ES-I3 (cell line): Measurements from ENCODE around the gene SKAP1.
"Not testable (repeated sequence)": the region's sequence is repeated elsewhere in the genome, so short reads cannot be mapped to it uniquely, and the experiment has no call there.

ENCODE experiments used
- H3K36me3 ChIP-seq: 2 replicates; pipeline ENCODE4 v1.6.1; 2013; ENCODE audit warnings: mild to moderate bottlenecking, low read length, control low read depth, moderate library complexity; ENCODE audit not compliant: insufficient read depth
- H3K4me1 ChIP-seq: 2 replicates; pipeline ENCODE4 v1.6.1; 2013; ENCODE audit warnings: mild to moderate bottlenecking, control low read depth, low read length; ENCODE audit not compliant: insufficient read depth
- H3K9ac ChIP-seq: 2 replicates; pipeline ENCODE4 v1.6.1; 2013; ENCODE audit warnings: low read depth, mild to moderate bottlenecking, low read length, moderate library complexity
- H3K9me3 ChIP-seq: 2 replicates; pipeline ENCODE4 v1.6.1; 2013; ENCODE audit warnings: mild to moderate bottlenecking, low read length, moderate library complexity; ENCODE audit not compliant: control insufficient read depth, insufficient read depth

Gene SKAP1

DNA sequence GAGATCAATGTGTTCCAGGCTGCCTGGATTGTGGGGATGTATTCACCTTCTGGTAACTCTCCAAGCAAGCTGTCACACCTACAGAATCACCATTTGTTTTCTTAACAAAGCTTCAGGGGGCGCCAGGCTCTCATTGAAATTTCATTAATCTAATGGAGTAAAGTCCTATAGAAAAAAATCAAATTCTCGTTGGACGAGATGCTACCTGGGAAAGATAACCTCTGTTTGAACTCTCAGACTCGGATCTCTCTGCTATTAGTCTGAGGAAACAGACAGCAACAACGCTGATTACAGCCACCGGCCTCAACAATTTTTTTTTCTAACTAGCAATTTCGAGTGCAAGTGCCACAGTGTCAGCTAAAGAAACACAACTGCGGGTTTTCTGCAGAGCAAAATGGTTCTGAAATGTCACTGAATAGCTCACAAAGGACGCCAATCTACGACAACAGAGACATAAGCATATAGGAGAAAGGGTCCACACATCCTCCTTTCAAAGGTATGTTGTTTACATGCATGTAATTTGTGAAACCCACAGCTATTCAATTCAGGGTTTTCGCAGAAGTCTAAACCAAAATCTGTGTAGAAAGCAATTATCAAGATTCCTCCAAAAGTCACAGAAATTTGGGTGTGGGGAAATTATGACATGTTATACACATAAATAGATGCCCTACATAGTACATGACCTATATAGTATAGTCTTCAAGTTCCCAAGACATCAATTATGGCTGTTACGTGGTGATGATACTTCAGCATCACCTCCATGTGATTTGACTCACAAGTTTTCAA, 135.8 kb downstream of the SKAP1 start:
- no peak overlapping the region for H3K9ac ChIP-seq

DNA sequence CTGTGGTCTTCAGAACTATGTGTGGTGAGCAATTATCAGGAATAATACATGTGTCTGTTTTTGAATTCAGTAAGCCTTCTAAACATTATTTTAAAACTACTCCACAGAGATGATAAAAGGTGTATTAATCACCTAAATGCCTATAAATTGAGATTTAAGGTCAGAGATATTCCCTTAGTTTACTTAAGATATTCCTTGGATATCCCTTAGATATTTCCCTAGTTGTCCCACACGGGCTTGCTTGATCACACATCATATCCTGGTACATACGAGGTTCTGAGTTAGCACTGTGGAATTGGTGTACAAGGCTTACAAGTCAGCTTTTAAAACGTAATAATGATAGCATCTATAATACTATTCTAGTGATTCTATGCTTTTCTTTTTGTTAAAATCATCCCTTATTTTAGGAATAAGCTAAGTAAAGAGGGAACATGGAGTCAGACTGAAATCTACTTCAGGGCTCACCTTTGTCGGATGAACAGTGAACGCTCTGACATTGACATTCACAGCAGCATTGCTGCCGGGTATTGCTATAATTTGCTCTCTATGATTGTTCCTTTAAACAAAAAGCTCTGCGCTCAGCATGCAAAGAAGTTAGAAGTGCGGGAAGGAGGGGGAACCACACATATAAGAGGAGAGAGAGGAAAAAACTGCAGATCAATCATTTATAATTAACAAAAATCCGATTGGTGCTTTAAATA, 136.5 kb downstream of the SKAP1 start:
- Histone ChIP-seq H3K36me3 (no peaks in the 10 kb centered on the region), H3K4me1 (peaks cover 7% of the 10 kb centered on the region; the same call in 1 of the 2 replicates), H3K9me3 (no peaks in the 10 kb centered on the region), H3K9ac (no peak overlapping the region)

More for the DNA sequence above, 135.8 kb downstream of the SKAP1 start:
- H3K36me3 ChIP-seq = no peaks in the 10 kb centered on the region
- H3K4me1 ChIP-seq = peaks cover 7% of the 10 kb centered on the region; the same call in 1 of the 2 replicates
- H3K9me3 ChIP-seq = no peaks in the 10 kb centered on the region

DNA sequence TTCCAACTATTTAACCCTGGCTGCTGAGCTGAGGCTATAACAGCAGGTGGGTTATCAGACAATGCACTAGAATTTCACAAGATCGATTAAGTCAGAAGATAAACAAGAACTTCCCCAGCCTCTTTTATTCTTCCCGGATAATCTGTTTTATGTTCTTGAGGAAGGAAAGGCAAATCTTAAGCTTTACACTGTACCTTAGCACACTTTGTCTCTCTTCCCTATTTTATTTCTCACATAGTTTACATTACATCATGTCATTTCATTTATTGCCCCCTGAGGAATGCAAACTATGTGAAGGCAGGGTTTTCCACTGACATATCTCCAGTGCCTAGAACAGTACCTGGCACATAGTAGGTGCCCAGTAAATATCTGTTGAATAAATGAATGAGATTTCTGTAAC, 139.6 kb downstream of the SKAP1 start:
- no peaks in the 10 kb centered on the region for H3K9me3 ChIP-seq
- no peak overlapping the region for H3K9ac ChIP-seq
- H3K36me3 ChIP-seq = no peaks in the 10 kb centered on the region
- peaks cover 7% of the 10 kb centered on the region; the same call in 1 of the 2 replicates for H3K4me1 ChIP-seq

DNA sequence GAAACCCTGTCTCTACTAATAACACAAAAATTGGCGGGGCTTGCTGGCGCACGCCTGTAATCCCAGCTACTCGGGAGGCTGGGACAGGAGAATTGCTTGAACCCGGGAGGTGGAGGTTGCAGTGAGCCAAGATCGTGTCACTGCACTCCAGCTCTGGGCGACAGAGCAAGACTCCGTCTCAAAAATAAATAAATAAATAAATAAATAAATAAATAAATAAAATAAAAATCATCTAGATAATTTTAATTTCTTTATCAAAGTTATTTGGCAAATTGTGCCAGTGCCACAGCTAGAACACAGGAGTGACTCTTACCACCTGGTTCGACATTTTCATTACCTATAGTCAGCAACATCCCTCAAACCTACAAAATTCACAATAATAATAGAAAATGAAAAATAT, 143.1 kb downstream of the SKAP1 start:
- H3K4me1 ChIP-seq, H3K9ac ChIP-seq, H3K9me3 ChIP-seq: not testable (repeated sequence)

DNA sequence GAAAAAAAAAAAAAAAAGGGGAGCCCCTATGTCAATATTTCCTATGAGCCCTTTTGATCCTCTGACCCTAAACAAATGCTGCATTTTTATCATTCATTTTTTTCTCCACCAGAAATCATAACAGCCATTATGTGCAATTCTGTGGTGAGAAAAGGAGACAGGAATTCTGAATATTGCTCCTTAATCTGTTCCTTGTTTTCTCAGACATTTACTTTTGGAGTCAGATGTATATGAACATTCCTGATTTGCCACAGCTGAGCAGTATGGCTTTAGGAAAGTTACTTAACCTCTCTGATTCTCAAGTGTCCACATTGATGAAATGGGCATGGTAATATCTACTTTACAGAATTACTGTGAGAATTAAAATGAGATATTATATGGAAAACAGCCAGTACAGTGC, 144.4 kb downstream of the SKAP1 start:
- no peak overlapping the region for H3K9ac ChIP-seq
- H3K36me3 ChIP-seq = no peaks in the 10 kb centered on the region
- no peaks in the 10 kb centered on the region for H3K9me3 ChIP-seq
- no peaks in the 10 kb centered on the region for H3K4me1 ChIP-seq

More for the DNA sequence above, 143.1 kb downstream of the SKAP1 start:
- H3K36me3 ChIP-seq = not testable (repeated sequence)

DNA sequence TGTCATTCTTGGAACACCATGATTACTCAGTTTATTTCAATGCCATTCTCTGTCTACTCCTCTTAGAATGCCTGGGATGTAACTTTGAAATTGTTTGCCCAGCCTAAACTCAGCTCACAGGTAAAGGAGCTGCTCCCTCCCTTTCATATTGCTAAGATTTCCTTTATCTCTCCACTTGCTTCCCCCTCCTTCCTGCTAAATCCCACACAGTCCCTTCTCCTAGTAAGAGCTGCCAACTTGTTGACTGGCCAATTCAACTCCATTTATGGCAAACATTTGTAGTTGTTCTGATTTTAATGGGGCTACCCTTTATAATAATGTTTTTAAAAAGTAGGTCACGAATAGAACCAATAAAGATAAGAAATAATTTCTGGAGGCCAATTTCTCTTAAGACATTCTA, 146.1 kb downstream of the SKAP1 start:
- H3K36me3 ChIP-seq = no peaks in the 10 kb centered on the region
- no peaks in the 10 kb centered on the region for H3K4me1 ChIP-seq
- no peak overlapping the region for H3K9ac ChIP-seq
- no peaks in the 10 kb centered on the region for H3K9me3 ChIP-seq

DNA sequence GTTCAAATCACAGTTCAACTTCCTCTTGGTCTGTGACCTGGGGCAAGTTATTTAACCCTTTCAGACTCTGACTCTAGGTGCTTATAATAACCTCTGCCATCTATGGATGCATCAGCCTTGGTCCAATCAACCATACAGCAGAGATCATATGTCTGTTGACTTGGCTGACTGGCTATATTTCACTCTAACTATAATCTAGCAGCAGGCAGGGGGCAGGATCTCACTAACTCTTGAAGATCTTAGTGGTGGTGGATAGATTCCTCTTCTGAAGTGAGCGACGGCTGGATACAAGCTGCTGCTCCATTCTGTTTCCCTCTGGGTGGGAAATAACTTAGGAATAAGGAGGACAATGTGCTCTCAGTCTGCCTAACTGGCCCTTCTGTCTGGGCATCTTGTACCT, 146.6 kb downstream of the SKAP1 start:
- Histone ChIP-seq H3K9ac (no peak overlapping the region), H3K4me1 (no peaks in the 10 kb centered on the region), H3K9me3 (no peaks in the 10 kb centered on the region), H3K36me3 (no peaks in the 10 kb centered on the region)

DNA sequence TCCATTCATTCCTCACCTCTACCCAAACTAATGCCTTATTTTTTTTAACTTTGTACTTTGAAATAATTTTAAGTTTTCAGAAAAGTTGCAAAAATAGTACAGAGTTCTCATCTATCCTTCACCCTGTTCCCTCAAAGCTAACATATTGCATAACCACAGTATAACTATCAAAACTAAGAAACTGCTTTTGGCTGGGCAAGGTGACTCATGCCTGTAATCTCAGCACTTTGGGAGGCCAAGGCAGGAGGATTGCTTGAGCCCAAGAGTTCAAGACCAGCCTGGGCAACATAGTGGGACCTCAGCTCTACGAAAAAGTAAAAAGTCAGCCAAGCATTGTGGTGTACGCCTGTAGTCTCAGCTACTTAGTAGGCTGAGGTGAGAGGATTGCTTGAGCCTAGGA, 147.7 kb downstream of the SKAP1 start:
- Histone ChIP-seq H3K4me1 (no peaks in the 10 kb centered on the region), H3K9me3 (no peaks in the 10 kb centered on the region), H3K36me3 (no peaks in the 10 kb centered on the region), H3K9ac (no peak overlapping the region)

DNA sequence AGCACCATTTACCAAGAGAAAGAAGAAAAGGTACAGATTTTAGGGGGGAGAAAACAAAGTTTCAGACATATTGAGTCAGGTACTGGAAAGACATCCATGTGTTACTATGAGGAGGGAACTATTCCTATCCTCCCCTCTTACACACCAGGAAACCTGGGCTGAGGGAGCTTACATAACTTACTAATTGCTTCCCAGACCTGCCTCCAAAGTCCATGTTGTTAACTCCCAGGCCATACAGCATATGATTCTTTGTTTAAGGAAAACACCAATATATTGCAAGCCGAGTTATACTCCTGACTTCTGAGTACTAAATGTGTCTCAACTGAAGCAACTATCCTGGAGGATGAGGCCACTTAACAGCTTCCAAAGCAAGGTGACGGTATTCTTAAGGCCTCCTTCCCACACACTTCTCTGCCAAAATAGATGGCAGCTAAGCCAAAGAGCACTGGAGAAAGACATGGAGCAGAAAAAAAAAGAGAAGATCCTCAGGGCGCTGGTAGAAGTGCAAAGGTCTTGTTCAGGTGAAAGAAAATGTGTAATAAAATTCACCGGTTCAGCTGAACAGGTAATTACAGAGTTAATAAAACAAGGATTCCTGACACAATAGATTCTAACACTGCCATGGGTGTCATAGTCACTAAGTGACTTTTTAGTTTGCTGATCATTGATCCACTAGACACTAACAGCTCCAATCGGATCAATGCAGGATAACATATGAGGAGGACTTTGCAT, 151.1 kb downstream of the SKAP1 start:
- Histone ChIP-seq H3K9me3 (no peaks in the 10 kb centered on the region), H3K4me1 (no peaks in the 10 kb centered on the region), H3K36me3 (no peaks in the 10 kb centered on the region), H3K9ac (no peak overlapping the region)

DNA sequence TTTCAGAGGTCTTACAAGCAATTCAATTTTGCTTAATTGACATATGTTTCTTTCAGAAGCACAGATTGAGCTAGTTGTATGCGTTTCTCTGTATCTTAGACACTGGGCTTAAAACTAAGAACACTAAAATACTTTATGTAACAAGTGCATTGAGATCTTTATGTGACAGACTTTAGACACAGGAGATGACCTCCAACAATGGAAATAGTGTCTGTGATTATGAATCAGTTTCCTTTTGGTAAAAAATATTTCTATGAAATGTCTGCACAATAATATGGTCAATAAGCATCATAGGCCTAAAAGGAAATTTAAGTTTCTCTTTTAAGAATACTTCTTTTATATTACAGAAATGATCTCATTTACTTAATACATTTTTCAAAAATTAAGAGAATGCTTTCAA, 153.2 kb downstream of the SKAP1 start:
- Histone ChIP-seq H3K9me3 (no peaks in the 10 kb centered on the region), H3K4me1 (no peaks in the 10 kb centered on the region), H3K36me3 (no peaks in the 10 kb centered on the region), H3K9ac (no peak overlapping the region)

DNA sequence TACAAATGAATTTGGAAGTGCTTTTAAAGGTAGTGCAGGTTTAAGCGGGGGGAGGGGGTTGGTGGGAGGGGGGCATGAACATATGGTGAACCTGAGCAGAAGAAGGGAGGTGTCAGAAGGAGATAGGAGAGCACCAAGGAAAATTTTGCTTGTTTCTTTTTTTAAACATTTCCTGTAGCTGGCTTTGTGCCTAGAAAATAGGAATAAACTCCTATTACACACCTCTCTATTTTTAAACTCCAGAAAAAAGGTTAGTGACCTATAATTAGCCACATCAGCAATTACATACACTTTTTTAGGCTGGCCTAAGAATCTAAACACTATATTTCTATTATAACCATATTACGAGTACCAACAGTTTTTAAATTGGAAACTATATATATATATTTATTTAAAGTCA, 159.1 kb downstream of the SKAP1 start:
- H3K9me3 ChIP-seq = no peaks in the 10 kb centered on the region
- H3K36me3 ChIP-seq = no peaks in the 10 kb centered on the region
- H3K9ac ChIP-seq = no peak overlapping the region
- H3K4me1 ChIP-seq = peaks cover 3% of the 10 kb centered on the region

DNA sequence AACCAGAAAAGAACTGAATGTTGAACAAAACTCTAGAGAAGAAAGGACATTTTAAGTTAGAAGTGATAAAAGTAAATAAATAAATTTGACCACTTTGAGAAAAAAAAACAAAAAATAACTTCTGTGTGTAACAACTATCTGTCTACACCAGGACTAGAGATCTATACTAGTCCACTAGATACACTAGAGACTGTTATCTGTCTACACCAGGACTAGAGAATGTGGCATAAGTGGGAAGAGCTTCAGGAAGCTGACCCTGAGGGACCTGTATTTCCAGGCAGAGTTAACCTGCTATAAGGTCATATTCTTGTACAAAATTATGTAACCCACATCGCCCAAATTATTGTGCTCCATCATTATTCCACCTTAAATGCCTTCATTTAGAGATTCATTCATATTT, 160.8 kb downstream of the SKAP1 start:
- peaks cover 6% of the 10 kb centered on the region for H3K4me1 ChIP-seq
- no peaks in the 10 kb centered on the region for H3K9me3 ChIP-seq
- no peak overlapping the region for H3K9ac ChIP-seq
- no peaks in the 10 kb centered on the region for H3K36me3 ChIP-seq

DNA sequence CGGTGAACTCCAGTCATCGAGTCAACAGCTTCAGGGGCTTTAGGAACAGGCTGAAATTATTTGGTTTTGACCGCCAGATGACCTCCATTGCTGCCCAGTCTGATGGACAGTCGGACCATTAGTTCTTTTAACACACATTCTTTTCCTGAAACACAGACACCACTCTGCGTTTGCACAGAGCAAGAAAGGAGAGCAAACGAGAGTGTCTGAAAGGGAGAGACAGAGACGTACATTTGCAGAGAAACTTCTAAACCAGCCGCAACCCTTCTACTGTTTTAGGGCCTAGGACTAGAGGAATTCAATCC, 166.3 kb downstream of the SKAP1 start:
- Histone ChIP-seq H3K36me3 (no peaks in the 10 kb centered on the region), H3K9me3 (no peaks in the 10 kb centered on the region), H3K4me1 (peaks cover 19% of the 10 kb centered on the region), H3K9ac (no peak overlapping the region)

DNA sequence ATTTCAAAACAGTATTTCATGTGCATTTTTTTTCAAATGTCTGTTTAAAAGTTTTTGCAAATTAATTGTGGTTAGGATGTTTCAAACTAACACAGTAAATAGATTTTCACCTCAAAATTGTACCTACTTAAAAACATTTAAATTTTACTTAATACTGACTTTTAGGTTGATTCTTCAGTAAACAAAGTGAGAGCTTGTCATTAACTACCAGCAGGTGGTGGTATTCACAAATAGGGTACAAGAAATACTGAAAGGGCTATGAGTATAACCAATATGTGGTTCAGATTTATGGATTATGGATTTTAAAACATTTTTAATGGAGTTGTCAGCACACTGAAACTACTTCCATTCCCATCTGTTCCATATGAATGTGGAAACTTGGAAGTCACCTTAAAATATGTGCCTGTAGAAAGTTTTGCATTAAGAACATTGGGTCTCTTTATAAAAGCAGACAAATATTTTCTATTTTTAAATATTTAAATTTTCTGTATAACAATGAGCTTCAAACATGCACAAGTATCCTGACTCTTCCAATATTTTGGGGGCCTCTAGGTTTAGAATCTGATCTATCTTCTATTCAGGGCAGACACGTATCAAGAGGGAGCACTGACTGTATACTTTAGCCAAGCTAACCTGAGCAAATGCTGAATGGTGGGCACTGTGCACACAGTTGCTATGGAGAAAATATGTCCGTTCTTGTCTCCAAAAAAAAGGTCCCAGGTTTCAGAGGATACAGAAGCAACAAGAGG, 166.9 kb downstream of the SKAP1 start:
- Histone ChIP-seq H3K9me3 (no peaks in the 10 kb centered on the region), H3K9ac (no peak overlapping the region), H3K36me3 (no peaks in the 10 kb centered on the region), H3K4me1 (peaks cover 19% of the 10 kb centered on the region)
